ENCODE data around the gene TMEM184B.

GRCh38 chr22:38205261-38206128 lies 67.3 kb downstream of the TMEM184B start:
- no peak for TF ChIP-seq POLR2A (IDR thresholded peaks at IDR 0.05)
- TF ChIP-seq CTCF (IDR thresholded peaks at IDR 0.05): no peak
- TF ChIP-seq POLR2AphosphoS5 (IDR thresholded peaks at IDR 0.05): no peak

All from prostate gland (tissue), 2 donors.